NCI-H1417 treated with DMSO at 0.1 percent for 48 hours (cell line): ENCODE measurements around the gene GRID1.
A peak's percentile ranks its signal among the peaks of the same experiment; 100 is the strongest.

Experiments
- DNase-seq: peaks from one replicate; lab custom pipeline; 2025; lab: John Stamatoyannopoulos, UW

GRID1 gene

DNA sequence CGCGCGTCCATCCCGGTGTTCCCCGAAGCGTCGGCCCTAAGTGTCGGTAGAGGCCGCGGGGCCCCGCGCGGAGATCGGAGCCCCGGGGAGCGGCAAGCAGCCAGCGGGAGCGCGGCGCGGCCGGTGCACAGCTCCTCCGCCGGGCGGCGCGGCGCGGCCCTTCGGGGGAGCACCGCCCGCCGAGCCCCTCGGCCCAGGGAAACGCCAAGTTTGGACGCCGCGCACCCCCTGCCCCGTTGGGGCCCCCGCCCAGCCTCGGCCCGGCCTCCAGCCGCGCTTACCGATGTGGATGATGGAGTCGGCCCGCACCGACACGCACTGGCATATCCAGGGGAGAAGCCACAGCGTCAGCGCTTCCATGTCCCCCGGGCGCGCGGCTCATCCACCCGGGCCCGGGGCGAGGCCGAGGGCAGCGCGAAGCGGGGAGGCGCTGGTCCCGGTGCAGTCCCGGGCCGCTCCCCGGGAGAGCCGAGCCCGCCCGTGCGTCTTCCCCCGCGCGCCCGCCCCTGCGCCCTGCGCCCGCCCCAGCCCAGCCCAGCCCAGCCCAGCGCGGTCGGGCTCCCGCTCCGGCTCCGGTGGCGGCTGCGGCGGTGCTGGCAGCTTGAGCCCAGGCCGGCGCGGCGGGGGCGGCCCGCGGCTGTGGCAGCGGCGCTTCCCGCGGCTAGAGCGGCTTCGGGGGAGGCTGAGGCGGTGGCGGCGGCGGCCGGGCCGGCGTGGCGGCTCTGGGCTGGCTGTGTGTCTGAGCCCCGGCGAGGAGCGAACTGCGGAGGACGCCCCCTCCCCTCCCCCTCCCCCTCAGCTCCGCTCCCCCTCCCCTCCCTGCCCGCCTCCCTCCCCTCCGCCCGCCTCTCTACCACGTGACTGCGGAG lies at the start of gene GRID1:
GRID1 (minus strand) TSS at position 763 of the 869 bp plus-strand sequence.
- no peak for DNase-seq

DNA sequence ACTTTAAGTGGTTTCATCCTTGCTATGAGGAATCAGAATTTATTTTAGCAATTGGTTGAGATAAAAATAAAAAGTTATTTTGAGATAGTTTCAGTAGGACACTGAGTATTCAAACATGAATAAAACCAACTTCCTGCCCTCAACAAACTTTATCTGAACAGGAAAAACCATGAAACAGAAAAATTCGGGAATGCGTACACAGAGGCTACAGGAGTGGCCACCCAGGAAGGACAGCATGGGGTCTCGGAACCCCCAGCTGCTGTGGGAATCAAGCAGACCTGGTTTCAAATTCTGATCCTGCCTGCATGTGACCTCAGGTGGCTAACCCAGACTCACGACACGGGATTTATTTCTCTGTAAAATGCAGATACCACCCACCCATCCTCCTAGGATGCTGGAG lies 49.0 kb upstream of the GRID1 start:
- no peak for DNase-seq

DNA sequence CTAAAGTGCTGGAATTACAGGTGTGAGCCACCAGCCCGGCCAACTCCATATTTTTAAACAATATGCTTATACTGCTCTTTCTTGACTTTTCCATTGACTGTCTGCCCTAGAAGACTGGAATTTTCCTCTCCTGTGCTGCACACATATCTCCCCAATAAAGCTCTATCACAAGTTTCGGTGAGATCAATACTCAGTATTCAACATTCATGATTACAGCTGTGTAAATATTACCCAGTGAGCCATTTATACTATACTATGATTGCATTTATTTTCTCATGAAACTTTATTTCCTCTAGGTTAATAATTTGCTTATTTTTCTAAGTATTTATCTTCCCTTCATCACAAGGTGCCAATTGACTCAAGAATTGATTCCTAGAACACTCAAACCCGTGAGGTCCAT lies 48.5 kb upstream of the GRID1 start:
- no peak for DNase-seq

DNA sequence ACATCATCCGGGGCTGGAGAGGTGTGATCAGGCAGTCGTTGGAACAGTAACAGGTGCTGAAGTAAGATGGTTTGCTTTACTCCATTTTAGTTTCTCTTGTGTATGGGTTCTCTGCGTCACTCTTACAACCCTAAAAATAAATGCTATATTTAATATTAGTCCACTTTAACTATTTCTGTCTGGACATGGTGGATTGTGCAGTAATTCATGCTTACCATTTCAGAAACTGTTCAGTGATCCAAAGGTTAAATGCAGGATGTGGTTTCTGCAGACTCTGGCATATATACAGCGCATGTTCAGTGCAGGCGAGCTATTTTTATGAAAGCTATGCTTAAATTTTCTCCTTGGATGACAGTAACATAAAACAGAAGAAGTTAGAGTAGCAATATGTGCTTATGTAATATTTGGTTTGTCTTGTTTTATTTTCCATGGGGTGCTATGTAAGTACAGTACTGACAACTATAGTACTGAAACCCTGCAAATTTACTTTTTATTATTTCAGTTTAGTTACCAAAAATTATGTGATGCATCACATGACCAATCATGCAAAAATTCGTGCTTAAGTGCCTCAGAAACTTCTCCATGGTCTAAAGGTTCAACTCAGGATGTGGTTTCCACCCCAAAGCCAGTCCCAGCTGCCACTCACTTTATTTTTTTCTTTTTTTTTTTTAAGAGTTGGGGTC lies 46.6 kb upstream of the GRID1 start:
- DNase-seq, result no peak

DNA sequence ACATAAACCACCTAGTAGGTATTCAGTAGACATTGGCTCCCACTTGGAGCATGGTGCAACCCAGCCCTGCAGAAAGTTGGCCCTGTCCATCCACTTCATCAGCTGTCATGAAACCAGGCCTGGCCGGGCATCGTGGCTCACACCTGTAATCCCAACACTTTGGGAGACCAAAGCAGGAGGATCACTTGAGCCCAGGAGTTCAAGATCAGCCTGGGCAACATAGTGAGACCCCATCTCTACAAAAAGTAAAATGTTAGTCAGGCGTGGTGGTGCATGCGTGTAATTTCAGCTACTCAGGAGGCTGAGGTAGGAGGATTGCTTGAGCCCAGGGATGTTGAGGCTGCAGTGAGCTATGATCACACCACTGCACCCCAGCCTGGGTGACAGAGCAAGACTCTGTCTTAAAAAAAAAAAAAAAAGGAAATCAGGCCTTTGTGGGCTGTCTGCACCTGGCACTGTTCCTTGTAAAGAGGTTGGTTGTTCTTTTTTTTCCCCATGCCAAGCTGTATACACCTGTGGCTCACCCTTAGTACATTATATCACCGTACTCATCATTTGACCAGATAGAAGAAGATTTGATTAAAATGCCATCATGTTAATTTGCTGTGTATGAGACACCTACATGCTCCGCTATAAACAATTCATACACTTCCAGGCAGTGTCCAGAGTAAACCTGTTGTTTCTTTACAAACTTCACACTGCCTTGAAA lies 45.4 kb upstream of the GRID1 start:
- no peak for DNase-seq

DNA sequence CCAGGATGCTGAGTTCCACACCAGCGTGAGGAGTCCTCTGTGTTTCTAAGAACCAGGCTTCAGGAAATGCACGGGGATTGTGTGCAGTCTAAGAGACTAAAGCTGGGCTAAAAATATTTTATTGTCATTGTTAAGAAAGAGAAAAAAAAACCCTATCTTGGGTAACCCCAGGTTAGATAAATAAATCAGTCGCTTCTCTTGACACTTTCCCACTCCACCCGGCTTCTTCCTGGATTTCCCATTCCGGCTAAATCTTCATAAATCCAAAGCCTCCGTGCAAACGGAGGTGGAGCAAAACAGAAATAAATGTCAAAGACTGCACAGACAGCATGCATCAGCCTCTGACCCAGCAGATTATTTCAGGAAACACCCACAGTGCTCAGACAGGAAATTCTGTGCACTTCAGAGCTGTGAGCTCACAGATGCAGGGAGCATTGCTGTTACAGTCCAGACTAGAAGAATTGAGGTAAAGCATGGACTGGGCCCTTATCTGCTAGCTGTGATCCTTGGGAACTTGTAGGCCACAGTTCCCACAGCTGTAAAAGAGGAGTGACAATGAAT lies 44.8 kb upstream of the GRID1 start:
- no peak for DNase-seq

DNA sequence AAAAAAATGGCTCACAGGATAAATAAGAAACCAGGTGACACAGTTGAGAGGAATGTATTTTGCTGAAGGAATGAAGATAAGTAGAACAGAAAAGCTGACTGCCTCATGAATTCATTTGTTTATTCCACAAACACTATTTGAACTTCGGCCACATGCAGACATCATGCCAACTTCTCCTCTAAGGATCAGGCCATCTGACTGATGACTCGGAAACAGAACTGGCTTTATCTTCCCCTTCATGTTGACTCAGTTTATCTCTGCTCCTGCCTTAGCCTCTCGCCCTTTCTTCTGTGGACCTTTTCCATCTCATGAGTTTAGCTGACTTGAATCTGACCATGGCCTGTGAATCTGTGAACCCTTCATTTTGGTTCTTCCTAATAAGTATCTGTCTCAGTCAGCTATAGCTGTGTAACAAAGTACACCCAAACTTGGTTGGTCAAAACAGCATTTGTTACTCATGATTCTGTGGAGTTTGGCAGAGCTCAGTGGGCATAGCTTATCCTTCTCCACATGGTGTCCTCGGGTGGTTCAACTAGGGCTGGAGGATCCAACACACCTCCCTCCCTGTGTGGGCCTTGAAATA lies 44.0 kb upstream of the GRID1 start:
- DNase-seq, result no peak

DNA sequence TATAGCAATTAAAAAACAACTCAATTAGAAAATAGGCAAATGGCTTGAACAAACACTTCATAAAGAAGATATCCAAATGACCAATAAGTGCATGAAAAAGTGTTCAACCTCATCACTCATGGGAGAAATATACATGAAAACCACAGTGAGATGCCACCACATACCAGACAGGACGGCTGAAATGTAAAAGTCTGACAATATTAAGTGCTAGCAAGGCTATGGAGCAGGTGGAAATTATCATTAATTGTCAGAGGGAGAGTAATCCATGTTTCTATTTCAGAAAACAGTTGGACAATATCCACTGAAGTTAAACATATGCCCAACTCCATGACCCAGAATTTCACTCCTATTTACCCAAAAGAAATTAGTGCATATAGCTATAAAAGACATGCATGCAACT lies 42.6 kb upstream of the GRID1 start:
- DNase-seq, result no peak

DNA sequence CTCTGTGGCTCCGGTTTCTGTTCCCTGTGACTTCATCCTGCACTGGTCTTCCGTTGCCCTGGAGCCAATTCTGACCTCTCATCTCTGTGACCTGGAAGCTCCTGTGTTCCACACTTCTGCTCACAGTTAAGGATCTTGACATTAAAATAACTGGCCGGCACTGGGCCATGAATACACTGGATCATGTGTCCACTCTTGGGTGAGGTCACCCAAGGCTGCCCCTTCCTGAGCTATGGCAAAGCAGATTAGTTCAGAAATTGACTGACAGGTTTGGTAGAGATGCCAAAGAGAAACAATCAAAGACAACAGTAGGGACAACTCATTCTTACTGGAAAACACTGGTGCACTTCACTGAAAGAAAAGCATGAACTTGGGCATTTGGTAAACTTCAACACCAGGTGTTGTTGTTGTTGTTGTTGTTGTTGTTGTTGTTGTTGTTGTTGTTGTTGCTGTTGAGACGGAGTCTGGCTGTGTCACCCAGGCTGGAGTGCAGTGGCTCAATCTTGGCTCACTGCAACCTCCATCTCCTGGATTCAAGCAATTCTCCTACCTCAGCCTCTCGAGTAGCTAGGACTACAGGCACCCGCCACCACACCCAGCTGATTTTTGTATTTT lies 36.7 kb upstream of the GRID1 start:
- no peak for DNase-seq

DNA sequence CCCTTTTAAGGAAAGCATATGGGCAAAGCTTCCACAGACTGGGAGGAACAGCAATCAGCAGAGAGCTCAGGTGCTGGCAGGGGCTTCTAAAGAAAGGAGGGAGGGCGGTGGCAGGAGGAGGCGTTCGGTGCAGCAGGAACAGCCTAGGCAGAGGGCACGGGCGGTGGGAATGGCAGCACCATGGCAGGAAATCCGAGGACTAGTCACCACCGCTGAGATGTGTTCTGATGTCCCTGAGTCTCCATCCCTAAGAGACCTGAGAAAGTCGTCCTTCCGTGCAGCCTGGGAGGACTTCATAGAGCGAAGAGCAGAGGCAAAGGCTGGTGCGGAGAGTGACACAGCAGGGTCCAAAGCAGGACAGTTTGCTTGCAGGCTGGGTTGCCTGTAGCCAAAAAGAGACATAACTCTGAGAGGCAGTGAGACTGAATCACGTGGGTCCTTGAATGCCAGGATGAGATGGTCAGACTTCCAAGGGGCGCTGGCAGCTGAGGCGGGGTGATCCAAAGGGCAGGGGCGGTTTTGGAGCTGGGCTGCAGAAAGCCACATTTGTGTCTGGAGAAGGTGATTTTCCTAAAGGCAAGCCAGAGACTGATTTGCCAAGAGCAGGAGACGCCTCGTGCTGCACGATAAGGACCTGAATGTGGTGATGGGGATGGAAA lies 35.8 kb upstream of the GRID1 start:
- DNase-seq, result no peak

DNA sequence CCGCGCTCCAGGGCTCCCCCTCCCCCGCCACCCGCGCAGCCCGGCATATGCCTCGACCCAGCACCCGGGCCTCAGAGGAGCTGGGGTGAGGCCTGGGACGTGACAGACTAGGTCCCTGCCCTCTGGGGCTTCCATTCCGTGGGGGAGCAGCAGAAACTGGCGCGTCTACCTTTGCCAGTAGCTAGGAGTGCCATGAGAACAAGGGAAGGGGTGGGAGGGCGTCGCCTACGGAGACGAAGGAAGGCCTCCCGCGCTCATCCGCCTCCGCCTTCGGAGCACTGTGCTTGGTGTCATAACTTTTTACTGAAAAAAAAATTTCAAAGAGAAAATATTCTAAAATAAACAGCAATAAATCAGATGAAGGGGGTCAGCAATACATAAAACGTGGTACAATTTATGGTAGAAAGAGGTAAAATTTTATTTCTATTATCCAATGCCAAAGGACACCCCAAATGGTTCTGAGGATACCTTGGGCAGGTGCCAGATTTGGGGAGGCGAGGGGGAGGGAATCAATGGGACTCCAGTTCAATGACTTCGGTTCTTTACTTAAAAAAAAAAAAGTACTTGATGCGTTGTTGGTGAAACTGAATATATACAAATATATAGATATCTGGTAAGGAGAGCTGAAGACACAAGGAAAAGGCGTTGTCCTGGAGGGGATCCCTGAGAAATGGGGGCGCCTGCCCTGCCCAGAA lies 35.1 kb upstream of the GRID1 start:
- DNase-seq, result no peak

DNA sequence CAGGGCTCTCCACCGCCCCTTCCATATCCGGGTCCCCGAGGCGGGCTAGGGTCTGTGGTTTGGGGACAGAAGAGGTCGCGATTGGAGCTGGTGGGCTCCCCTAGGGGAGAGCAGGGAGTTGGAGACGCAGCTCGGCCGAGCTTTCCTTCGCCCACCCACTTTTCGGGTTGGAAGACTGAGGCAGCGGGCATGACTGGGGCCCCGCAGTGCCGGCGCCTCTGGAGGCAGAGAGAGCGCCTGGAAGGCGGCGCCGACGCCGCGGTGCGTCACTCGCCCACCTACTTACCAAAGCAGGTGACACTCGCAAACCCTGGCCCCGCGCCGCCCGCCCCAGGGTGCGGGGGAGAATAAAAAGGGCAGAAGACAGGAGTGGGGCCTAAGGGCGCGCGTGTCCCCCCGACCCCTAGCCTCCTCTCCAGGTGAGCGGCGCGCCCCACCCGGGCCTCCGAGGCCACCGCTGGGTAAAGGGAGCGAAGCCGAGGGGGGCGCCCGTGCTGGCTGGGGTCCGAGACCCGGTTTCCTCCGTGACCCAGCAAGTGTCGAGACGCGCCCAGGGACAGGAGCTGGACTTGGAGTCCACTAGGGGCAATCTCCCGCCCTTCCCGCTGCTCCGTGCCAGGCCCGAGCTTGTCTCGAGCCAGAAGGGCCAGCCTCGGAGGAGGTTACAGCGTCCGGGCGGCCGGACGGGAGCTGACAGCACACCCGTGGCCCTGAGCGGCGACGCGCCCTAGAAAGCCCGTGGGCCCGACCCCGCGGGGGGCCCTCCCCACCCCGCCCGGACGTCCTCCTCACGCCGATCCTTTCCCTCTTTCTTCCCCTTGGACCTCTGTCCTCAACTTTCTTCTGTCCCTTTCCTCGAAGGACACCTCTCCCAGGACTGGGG lies 34.4 kb upstream of the GRID1 start:
- DNase-seq, result no peak

DNA sequence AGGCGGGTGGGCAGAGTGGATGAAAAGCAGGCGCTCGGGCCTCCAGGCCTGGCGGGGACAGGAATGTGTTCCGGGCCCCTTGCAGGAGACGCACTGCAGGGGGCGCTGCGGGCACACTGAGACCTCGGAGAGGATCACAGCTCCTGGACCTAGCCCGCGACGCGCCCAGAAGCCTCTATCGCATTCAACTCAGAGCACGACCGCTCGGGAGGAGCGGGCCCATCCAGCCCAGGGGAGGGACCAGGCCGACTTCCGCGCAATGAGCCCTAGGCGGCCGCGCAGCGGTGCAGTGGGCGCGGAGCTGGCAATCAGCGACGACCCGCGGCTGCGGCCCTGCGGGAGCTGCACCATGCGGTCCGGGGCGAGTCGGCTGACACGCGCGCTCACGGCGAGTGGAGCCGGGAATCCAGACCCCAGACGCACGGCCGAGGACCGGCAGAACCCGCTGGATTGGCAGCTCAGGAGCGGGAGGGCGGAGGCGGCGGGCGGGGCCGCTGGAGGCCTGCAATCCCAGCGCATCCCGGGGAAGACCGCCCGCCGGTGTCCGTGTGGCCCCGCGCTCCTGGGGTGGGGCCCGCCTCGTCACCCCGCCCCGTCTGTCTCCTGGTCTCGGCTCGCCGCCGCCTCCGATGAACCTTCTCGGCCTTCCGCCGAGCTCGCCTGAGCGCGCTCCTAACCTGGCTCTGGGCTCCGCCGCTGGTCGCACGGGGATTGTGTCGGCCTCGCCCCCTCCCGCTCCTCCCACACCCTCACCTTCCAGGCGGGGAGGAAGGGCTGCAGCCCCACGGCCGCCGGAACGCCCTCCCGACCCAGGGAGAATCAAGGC lies 33.5 kb upstream of the GRID1 start:
- peak; percentile 29 for DNase-seq

DNA sequence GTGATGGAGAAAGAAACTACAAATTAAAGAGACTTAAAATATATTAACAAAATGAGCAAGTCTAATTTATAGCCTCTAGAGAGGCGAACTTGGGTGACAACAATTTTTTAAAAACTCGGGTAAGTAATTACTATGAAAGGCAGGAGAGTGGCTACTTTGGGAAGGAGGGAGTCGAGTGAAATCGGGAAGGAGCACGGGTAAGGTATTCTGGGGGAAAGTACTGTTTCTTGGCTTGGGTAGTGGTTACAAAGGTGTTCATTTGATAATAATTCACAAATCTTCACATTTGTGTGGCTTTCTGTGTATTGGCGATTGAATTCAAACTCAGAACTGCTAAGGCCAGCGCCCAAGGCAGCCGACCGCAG lies 32.9 kb upstream of the GRID1 start:
- DNase-seq, result no peak

DNA sequence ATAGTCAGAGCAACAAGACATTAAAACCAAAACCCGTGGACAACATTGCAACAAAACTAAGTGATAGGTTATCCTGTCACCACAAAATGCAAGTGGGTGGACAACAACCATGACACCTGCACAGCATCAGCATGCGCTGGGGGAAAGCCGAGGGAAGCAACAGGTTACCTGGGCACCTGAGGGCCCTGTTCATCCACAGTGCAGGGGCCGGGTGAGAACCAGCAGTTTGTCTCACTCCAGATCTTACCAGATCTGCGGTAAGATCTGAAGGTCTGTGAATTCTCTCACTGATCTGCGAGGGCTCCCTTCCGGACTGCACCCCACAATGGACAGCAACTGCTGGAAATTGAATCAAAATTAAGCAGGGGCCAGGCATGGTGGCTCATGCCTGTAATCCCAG lies 30.5 kb upstream of the GRID1 start:
- DNase-seq, result no peak

DNA sequence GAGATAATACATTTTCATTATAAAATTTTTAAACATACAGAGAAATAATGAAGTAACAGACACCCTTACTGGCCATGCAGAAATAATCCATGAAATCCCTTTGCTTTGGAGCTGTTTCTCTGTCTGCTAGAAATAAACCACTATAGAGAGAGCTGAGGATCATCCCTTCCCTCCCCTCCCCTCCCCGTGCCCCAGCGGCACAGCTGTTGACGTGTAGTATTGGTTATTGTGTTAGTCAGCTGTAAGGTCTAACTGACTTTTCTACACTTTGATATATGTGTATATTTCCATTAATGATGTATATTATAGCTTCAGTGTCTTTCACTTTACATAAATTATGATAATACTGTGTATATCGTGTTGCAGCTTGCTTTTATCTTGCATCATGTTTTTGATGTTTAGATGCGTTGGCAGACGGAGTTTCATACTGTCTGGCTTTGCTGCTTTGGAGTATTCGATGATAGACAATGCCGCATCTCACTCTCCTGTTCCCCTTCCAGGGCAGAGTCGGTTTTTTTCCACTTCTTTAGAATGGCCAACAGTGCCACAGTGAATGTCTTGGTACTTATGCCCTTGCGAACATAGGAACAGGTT lies 27.4 kb upstream of the GRID1 start:
- DNase-seq, result no peak

DNA sequence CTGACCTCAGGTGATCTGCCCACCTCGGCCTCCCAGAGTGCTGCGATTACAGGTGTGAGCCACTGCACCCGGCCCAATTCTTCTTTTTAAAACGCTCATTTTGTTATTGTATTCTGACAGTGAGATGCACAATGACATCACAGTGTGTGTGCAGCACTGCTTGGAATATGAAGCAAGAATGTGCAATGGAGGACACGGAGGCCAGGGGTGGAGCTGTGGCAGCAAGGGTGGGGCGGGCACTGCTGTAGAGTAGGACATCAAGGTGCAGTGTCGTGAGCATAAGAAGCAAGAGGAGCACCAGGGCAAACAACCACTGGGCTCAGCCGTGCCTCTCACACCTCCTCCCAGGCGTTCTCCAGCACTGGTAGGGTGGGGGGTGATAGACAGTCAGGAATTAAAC lies 26.8 kb upstream of the GRID1 start:
- DNase-seq, result no peak

DNA sequence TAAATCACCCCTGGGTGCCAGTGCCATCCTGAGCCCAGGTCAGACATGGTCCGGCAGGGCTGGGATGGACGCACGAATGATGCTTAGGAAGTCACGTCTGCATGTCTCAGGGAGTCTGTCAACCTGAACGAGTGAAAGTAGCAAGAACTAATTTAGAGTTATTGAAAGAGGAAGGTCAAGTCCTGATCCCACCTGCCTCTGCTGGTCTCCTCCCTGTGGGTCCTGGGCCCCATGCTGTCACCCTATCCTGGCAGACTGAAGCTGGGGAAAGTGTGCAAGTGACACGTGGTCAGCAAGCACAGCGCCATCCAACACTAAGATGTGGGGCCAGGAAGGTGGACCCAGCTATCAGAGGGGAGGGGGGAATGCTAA lies 26.1 kb upstream of the GRID1 start:
- DNase-seq, result no peak
